NCI-H2196 (cell line): ENCODE results near the gene FOXL2NB.

Source experiments
- DNase-seq: peaks from one replicate; lab custom pipeline; 2025; ENCODE audit not compliant: unreplicated experiment; lab: John Stamatoyannopoulos, UW

FOXL2NB gene

DNA sequence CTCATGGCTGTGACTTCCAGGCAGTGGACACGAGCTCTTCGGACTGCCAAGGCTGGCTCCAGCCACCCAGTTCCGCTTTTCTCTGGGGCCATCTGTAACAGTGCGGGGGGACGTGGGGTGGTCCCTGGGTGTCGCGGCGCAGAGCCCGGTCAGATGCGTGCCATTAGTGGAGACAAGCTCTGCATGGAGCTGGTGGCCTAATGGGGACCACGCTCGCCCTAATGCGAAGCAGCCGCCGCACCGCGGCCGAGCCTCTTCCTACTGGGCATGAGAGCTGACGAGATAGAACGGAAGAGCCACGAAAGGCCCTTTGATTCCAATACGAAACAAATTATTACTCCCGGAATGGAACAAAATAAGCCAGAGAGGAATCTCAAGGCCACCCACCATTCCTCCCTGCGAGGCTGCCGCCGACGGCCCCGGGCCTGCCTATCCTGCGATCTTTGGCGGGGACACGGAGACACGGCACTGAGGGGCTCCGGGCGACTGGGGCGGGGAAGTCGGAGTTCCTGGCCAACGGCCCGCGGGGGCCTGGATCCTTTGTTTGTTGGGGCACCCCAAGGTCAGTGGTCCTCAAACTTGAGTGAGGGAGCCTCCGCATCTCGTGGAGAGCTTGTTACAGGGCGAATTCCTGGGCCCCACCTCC is 18.2 kb upstream of the FOXL2NB start:
- no peak for DNase-seq

DNA sequence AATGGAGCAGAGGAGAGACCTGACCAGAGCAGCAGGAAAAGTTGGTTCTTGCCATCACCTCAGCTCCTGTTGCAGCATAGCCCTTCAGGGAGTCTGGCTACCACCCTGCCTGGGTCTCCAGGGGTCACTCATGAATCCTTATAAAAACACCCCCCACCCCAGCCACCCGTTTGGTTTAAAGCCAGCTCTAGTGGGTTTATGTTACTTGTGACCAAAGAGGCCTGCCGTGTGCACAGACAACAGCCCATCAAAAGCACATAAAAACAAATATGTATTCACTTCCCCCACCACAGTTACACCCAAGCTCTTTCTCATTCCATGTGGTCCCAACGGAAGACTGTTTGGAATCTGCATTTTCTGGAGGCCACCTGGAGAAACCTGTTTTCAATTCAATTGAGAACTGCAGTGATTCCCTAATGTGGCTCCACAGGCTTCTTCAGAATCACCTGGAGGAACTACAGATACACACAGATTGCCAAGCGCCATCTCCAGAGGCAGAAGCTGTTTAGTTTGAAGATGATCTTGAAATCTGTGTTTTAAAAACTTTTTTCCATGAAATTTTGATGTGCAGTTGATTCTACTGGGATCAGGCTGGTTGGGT is 13.8 kb upstream of the FOXL2NB start:
- no peak for DNase-seq

DNA sequence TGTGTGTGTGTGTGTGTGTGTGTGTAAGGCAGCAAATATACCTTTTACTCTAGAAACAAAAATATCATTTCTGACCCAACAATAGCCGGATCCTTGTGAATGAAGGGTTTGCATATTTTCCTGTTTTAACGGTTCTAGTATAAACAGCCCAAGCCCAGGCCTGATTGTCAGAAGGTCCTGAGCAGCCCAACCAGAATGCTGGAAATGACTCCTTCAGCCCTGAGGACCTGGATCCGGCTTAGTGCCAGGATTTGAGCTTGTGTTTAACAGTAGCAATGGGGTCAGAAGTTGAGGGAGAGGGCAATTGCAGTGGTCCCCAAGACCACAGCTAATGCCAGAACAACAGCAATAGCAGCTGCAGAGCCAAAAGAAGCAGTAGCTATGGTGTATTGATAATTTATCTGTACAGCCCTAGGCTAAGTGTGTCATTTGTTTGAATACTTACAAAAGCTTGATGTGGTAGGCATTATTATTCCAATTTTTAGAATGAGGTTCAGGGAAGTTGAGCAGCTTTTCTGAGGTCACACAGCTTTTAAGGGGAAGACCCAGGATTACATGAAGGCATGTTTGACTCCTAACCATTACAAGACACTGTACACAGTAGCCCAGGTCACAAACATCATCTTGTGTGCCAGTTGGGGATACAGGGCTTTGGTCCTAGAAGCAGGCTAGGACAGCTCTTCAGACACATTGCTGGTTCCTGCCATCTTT is 12.9 kb upstream of the FOXL2NB start:
- DNase-seq = no peak

DNA sequence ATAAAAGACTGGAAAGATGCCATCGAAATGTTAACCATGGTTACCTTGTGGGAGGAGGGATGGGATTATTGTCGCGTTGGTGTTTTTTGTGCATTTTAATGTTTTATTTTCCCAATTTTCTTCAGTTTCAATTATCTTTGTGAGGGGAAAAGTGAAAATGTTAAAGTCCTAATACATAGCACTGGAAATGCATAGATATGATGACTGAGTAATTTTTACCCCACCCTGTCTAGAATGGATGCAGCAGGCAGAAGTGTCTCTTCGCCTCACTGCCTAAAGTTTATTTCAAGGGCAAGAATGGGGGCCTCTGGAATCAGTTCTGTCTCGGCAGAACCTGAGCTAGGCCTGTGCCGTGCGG is 11.5 kb upstream of the FOXL2NB start:
- DNase-seq = no peak

DNA sequence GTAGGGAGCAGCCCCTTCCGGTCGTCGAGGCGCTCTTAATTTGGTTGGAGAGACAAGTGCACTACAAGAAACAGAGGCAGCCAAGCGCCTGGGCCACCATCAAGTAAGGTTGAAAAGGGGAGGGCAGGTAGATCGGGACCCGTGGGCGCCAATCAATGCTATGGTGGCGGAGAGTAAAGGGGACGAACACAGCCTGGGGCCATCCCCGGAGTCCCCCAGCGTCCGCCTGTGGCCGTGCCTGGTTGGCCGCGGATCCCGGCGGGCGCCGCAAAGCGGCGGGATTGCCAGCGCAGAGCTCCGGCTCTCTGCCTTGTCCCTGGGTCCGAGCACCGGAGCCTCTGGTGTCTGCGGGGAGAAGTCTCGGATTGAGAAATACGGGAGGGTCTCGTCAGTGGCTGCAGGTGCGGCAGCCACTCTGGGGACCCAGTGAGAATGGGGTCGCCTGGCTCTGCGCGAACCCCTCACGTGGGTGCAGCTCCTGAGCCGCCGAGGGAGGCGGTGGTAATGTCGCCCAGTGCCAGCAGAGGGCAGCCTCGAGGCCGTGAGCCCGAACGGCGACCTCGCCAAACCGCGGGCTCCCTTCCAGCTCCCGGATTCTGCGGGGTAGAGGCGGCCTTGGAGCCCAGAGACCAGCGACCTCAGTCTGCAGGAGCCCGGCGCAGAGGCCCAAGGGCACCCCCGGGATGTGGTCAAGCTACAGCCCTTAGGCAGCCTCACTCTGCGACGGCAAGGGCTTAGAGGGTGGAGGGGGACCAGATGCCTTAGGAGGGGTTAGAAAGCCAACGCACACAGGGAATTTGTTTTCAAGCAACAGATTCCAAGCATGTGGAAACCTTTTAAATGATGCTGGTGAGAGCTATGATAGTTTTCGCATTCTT is 10.9 kb upstream of the FOXL2NB start:
- peak; percentile 77 for DNase-seq

DNA sequence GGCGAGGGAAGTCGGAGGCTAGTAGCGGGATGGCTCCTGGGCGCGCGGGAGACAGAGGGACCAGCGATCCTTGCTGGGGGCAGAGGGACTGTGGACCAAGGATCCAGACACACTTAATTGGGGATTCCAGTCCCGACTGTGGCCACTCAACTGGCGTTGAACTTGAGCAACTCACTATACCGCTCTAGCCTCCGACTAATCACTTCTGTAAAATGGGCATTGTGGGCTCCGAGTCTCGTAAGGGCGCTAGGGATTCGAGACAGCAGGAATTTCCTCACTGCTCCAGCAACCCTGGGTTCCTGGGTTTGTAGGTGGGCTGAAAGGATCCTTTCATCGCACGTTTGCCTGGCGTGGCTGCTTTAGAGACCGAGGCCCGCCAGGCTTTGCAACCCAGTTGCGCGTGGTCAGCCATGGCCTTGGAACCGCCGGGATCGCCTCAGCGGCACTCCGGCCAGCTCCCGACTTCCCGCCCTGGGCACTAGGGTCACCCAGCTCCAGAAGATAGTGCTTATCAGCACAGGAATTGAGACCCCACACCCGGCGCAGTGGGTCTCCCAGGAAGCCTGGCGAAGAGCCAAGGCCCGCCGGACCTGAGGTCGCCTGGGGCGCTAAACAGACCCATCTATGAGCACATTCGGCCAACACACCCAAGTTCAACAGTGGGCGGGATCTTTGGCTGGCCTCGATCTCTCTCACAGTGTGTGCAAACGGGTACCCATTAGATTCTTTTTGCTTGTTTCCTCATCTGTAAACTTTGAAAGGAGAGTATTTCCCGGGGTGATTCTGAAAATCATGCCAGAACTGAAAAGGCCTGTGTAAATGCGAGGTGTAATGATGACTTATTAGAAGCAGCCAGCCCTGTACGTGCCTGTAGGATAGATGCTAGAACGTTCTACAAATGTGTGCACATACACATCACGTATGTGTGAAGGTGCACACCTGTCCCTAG is 10.0 kb upstream of the FOXL2NB start:
- DNase-seq = no peak

DNA sequence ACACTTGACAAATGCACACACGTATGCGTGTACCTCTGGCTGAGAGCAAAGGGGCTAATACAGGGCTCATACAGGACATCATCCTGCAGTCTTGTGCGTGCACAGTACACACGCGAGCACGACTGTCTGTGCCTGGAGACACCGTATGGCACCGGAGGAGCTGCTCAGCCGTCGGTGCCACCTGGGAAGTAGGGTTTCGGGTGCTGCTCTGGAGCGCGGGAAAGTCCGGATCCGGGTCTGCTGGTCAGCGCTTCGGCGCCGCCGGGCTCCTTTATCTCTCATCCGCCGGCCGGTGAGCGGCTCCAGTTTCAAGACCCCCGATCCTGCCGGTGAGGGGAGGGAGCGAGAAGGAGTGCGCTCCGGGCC is 9.3 kb upstream of the FOXL2NB start:
- no peak for DNase-seq

DNA sequence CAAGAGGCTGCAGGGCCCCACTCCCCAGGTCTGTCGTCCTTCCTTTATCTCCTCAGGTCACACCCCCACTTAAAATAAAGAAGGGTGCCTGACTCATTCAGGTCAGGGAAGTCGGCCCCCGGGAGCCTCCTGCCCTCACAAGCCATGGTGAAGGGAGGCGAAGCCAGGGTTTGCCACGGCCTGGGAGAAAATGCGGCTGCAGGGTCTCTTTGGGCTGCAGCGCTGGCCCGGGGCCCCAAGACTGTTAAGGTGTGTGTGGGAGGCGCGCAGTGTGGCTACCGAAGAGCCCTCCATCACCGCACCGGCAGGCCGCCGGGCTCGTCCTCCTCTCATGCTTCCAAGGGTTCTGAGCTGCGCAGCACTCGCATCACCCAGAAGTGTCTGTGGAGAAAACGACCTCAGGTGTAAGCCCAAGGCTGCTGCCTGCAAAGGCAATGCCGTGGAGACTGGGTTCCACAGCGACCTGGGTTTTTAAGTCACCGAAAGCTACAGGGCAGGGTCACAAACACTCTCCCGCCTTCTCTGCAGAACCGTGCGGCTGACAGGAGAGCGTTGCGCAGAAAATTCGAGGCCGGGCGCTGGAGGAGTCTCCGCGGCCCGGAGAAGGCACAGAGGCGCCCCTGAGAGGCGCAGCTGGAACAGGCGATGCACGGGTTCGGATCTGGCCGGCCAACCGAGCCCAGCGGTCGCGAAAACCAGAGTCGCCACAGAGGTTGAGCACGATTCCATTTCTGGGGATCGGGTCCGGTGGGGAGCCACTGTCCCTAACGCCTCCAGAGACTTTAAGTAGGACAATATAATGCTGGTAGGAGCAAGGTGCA is 8.8 kb upstream of the FOXL2NB start:
- DNase-seq = no peak

DNA sequence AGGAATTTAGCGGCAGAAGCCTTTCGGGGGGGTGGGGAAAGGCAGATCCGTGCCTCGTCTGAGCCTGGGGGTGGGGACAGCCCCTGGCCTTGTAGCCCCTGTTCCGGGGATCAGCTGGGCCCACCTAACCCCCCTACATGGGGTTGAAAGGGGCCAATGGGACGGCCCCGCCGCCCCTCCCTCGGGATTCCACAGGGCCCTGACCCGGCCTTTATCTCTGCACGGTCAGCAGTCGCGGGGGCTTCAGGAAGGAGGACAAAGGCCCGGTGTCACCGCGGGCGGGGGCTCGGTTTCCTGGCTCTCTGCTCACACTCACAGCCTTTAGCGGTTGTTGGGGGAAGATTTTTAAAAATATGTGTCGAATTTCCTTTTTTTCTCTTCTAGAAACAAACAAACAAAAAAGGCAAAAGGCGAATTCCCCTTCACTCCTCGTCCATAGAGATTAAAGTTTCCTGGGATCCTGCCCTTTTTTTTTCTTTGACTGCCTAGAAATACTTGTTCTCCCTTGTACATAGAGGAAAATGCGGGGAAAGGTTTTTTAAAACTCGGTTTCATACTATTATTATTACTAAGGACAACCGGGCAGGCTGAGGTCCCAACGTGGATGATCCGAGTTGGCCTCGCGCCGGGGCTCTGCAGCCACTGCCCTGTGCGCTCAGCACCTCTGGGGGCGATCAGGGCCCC is 8.0 kb upstream of the FOXL2NB start:
- no peak for DNase-seq

DNA sequence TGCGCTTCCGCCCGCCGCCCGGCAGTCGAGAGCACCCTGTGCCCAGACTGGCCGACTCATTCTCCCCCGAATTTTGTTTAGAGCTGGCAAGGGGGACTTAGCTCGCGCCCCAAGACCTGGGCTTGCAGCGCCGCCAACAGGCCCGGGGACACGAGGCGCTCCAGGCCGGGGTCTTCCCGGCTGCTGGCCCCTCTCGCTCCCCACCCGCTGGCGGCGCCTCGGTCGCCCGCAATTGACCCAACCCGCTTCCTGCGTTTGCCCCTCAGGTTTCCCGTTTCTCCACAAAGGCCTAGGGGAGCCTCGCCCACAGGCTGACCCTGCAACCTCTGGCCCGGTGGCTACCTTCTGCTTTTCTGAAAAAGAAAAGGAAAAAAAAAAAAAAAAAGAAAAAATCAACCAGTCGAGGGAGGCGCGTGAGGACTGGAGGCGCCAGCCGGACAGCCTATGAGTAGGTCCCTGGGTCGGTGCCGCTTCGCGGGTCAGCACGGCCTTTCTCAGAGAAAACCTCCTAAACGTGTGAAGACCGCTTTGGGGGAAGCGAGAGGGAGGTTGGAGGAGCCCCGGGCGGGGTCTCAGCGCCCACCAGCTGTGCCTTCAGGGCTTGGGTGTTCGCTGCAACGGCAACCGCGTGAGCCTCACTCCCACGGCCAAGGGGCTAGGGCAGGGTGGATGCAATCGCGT is 7.3 kb upstream of the FOXL2NB start:
- no peak for DNase-seq

DNA sequence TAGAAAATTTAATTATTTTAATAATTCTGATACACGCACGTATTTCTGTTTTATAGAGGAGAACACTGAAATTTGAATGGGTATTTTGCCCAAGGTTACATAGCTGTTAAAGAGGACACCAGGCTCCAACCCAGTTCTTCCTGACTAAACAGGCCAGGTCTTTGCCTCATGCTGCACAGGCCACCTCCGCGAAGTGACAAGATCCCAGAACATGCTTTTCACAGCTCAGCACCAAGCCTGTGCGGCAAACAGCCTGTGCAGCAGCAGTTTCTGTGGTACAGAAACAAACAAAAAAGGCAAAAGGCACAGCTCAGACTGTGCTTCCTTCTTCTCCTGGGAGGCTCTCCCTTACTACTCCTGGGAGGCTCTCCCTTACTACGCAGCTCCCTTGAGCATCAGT is 6.6 kb upstream of the FOXL2NB start:
- DNase-seq = no peak

DNA sequence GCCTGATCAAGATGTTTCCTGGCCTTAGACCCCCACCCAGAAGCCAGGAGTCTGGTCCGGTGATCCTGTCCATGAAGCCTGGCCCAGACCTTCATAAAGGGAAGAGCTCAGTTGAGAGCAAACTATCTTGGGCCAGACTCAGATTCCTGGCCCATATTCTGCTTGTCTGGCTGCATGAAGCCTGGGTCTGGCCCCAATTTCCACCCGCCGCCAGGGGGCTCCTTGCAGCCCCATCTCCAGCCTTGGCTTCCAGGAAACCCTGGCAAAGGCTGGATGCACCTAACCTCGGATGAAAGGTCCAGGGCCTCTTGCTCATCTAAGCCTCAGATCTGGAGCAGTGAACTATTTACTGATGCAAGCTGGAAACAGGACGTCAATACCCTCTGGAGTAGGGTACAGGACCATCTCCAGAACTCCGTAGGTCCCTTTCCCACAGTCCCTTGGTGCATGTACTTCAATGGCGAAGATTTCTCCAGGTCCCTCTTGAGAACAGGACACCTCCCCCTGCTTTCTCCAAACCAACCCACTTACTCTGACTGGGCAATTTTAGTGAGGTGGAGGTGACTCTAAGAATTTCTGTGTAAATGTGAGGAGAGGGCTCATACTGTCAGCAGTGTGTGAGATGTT is 5.6 kb upstream of the FOXL2NB start:
- no peak for DNase-seq

DNA sequence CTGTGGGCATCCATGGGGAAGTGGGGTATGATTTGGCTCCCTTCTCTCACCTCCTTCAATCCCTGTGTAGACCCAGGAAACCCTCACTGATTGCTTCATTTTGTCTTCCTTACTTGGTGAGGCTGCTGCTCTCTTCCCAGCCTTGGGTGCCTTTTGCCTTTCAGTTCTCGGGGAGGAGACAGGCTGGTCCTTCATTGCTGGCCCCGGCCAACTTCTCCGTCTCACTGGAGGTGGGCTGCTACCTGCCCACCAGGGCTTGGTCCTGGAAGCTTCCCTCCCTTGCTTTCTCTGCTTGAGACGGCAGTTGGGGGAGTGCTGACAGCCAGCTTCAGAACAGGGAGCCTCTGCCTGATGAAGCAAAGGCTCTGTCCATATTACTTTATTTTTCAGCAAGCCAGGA is 4.7 kb upstream of the FOXL2NB start:
- DNase-seq = no peak

DNA sequence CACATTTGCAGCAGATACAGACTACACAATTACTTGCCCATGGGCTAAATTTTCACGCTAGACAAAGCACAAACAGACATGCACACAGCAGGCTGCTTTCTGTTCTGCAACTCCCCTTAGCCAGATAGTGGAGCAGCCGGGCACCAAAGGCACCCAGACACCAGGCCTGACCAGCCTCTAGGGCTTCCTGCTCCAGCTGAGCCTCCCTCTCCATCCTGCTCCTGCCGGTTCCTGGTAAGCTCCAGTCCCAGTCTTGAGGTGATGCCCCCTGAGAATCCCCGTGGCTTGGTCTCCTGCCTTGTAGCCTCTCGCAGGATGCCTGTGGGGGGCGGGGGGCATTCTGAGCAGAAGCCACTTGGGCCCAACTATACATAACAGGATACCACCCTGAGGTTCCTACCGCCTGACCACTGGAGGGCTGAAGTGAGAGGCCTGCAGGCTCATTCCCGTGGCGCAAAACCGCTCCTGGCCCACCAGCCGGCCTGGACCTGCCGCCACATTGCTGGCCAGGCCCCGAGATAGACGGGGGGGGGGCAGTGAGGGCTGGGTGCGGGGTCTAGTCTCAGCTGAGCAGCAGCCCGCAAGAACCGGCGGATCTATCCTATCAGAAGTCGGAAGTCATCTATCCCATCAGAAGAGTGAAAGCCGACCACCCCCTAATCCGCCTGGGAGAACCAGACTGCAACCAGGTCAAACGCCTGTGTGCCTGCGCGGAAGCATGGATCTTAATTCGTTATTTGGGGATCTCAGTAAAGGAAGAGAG is 4.0 kb upstream of the FOXL2NB start:
- DNase-seq = no peak

DNA sequence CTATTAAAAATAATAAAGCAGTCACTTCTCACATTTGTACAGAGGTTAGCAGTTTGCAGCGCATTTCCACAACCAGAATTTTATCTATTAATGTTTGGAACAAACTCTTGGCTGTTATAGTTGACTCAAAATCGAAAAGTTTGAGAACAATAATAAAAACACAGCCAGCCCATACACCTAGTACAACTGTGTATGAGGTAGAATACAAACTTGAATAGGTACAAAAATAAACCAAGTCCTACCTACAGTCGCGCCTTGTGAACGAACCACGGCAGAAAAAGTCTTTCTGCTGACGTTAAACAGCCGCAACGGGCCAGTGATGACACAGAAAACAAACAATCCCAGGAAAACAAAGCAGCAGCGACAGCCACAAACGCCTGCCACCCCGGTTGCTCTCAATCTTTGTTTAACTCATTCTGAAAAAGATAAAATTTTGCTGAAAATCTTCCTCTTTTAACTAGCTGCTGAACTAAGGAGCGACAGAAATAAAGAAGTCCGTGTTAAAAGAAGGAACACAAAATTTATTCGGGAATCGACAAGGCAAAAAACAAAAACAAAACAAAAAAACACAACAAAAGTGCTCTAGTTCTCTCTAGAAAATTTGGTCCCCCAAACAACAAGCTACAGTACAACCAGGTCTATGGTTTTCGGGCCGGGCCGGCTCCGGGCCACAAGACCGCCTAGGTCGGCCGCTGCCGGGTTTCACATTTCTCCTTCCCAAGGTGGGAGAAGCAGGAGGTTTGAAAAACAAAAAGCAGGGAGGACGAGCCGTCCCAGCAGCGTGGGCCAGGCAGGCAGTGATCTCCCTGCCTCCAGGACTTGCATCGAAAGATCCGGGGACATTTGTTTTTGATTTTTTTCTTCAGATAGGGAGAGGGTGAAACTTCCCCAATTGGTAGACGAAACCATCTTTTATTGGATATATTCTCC is 3.0 kb upstream of the FOXL2NB start:
- no peak for DNase-seq

DNA sequence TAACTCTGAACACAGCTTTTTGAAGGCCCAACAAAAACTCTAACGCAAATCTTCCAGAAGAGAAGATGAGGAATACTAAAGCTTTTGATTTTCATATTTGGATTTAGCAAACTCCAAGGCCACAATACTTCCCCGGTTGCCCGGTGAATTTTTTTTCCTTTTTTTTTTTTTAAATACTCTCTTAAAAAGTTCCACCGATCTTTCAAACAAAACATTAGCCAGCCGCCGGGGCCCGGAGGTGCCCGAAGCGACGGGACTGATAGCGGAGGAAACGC is 2.4 kb upstream of the FOXL2NB start:
- no peak for DNase-seq
